OCI-LY3 (cell line): ENCODE results near the gene GPR158.

Experiments used
- CTCF ChIP-seq: fragments of 200-600, 300-600 bp; sonication (generic); IDR thresholded peaks from 2 replicates; pipeline ENCODE4 v1.5.1; 2014; ENCODE audit warnings: antibody characterized with exemption, low read length, low read depth
- EZH2phosphoT487 ChIP-seq: fragments of 200-600 bp; shearing (Covaris generic); IDR thresholded peaks from 2 replicates; pipeline ENCODE4 v1.6.1; 2018; ENCODE audit warnings: antibody characterized with exemption, mixed run types, low read depth

GRCh38 chr10:25441270-25441669, 266.5 kb downstream of the GPR158 start:
- TF ChIP-seq CTCF (no peak), EZH2phosphoT487 (no peak)
